Activated T-cell treated with anti-CD3 and anti-CD28 coated beads, Interleukin-2, amount 50 U/mL, for 24 hours (primary cell): ENCODE data around the gene PIP4K2A.

ENCODE experiments used
- DNase-seq: peaks from one replicate; pipeline ENCODE4 v3.0.0-alpha.2; 2020
- H3K27ac Mint-ChIP-seq: 2 replicates; pipeline ENCODE4 v1.8.0; 2020; ENCODE audit warnings: mild to moderate bottlenecking, mixed read lengths
- H3K27me3 Mint-ChIP-seq: 2 replicates; pipeline ENCODE4 v1.8.0; 2020; ENCODE audit warnings: mixed read lengths
- H3K36me3 Mint-ChIP-seq: 2 replicates; pipeline ENCODE4 v1.8.0; 2020; ENCODE audit warnings: low read depth, mixed read lengths
- H3K4me1 Mint-ChIP-seq: 2 replicates; pipeline ENCODE4 v1.8.0; 2020; ENCODE audit warnings: low read depth, mixed read lengths
- H3K4me3 Mint-ChIP-seq: 2 replicates; pipeline ENCODE4 v1.8.0; 2020; ENCODE audit warnings: mild to moderate bottlenecking, moderate library complexity, mixed read lengths
- H3K9me3 Mint-ChIP-seq: 2 replicates; pipeline ENCODE4 v1.8.0; 2020; ENCODE audit warnings: mixed read lengths

Gene PIP4K2A

DNA sequence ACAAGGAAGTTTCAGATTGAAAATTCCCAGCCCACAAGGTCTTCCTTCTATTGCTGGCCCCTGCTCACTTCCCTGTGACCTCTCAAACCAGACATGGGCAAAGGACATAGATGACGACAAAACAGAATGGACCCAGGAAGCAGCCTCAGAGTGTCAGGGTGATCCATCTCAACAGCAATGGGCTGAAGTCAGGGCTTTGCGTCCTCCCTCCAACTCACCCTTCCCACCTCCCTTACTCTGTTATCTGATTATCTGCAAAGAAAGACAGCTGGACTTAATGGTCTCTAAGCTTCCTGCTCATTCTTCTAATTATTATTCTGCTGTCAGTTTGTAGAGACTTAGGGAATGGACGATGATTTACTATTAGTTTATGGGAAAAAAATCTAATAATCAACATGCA is 115.9 kb downstream of the PIP4K2A start:
- no peak for DNase-seq
- no peaks in the 10 kb centered on the region for H3K9me3 Mint-ChIP-seq
- H3K36me3 Mint-ChIP-seq, result peaks cover 74% of the 10 kb centered on the region
- no peaks in the 10 kb centered on the region for H3K27me3 Mint-ChIP-seq
- peak overlapping the region; percentile 84 for H3K27ac Mint-ChIP-seq
- peak overlapping the region; percentile 3 for H3K4me3 Mint-ChIP-seq
- peaks cover 83% of the 10 kb centered on the region for H3K4me1 Mint-ChIP-seq

DNA sequence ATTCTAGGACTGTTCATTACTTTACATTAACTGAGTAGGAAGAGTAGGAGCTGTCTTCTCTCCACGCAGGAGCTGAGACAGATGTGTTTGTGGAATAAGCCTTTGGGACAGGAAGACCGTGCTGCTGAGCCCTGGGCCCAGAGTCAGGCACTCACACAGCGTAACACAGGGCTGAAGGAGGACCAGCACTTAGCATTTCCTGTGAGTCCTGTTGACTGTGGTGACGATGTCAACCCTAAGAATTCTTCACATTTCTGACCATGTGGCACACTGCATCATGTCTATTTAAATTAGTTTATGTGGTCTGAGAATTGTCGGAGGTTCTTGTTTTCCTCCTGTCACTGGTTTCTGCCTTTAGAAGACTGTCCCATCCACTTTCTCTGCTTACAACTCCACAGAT is 117.2 kb downstream of the PIP4K2A start:
- peak overlapping the region; percentile 84 for H3K27ac Mint-ChIP-seq
- DNase-seq, result no peak
- H3K27me3 Mint-ChIP-seq, result no peaks in the 10 kb centered on the region
- H3K4me1 Mint-ChIP-seq, result peaks cover 84% of the 10 kb centered on the region
- H3K36me3 Mint-ChIP-seq, result peaks cover 78% of the 10 kb centered on the region
- H3K4me3 Mint-ChIP-seq, result peak overlapping the region; percentile 15
- H3K9me3 Mint-ChIP-seq, result no peaks in the 10 kb centered on the region

DNA sequence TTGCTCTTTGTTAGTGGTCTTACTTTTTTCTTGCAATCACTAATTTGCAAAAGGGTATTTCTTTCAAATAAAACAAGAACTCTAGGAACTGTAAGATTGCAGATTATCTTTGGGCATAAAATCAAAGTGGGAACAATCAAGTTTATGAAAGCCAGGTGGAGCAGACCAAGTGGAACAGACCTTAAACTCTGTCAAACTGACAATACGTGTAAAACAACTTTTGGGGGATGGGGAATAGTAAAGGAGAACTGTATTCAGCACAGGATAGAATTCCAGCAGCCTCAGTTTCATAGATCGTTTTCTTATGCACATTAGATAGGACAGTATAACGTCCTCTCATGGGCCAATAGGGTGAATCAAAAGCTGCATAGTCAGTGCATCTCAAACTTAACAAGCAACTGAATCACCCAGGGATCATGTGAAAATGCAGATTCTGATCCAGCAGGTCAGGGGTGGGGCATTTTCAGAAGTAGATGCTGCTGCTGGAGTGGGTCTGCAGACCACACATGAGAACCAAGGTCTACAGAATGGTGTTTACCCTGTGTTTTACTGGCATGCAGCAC is 120.7 kb downstream of the PIP4K2A start:
- H3K4me3 Mint-ChIP-seq, result no peak overlapping the region
- H3K4me1 Mint-ChIP-seq, result peaks cover 66% of the 10 kb centered on the region
- no peak for DNase-seq
- H3K27ac Mint-ChIP-seq, result peak overlapping the region; percentile 71
- no peaks in the 10 kb centered on the region for H3K27me3 Mint-ChIP-seq
- H3K9me3 Mint-ChIP-seq, result no peaks in the 10 kb centered on the region
- peaks cover 84% of the 10 kb centered on the region for H3K36me3 Mint-ChIP-seq

DNA sequence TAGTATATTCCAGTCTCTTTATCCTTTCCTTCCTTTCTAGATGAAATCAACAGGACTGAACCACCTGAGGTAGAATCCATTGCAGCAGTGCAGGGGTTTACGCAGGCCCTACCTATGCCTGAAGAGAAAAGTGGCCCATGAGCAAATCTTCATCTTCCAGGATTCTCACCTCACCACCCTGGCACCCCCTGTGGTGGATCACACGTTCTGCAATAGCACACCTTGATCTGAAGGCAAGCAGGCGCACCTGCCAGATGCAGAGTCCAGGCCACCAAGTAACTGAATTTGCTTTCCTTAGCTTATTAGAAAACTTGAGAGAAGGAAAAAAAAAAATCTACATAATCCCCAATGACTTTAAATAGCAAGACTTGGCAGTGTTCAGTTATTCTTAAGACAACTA is 121.4 kb downstream of the PIP4K2A start:
- peaks cover 85% of the 10 kb centered on the region for H3K36me3 Mint-ChIP-seq
- no peaks in the 10 kb centered on the region for H3K27me3 Mint-ChIP-seq
- H3K27ac Mint-ChIP-seq, result no peak overlapping the region
- no peak overlapping the region for H3K4me3 Mint-ChIP-seq
- peaks cover 63% of the 10 kb centered on the region for H3K4me1 Mint-ChIP-seq
- no peaks in the 10 kb centered on the region for H3K9me3 Mint-ChIP-seq
- no peak for DNase-seq

DNA sequence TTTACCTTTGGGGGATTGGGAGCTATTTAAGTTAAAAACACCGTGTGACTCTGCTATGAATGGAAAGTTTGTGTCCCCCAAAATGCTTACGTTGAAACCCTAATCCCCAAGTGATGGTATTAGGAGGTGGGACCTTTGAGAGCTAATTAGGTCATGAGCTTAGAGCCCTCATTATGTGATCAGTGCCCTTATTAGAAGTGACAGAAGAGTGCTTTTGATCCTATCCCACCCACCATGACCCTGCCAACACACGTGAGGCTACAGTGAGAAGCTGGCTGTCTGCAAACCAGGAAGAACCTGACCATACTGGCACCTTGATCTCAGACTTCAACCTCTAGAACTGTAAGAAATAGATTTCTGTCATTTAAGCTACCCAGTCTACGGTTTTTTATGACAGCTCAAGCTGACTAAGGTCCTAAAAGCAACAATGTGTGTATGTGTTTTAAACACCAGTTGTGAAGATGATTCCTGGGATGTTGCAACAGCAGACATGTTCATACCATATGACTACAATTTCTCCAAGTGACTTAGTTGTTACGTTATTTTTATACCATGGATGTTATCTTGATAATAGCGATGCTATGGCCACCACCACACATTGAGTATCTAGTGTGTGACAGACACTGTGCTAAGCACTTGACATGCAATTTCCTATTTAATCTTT is 124.4 kb downstream of the PIP4K2A start:
- no peaks in the 10 kb centered on the region for H3K9me3 Mint-ChIP-seq
- peaks cover 84% of the 10 kb centered on the region for H3K36me3 Mint-ChIP-seq
- peaks cover 57% of the 10 kb centered on the region for H3K4me1 Mint-ChIP-seq
- H3K4me3 Mint-ChIP-seq, result no peak overlapping the region
- H3K27me3 Mint-ChIP-seq, result no peaks in the 10 kb centered on the region
- no peak for DNase-seq
- H3K27ac Mint-ChIP-seq, result peak overlapping the region; percentile 44

DNA sequence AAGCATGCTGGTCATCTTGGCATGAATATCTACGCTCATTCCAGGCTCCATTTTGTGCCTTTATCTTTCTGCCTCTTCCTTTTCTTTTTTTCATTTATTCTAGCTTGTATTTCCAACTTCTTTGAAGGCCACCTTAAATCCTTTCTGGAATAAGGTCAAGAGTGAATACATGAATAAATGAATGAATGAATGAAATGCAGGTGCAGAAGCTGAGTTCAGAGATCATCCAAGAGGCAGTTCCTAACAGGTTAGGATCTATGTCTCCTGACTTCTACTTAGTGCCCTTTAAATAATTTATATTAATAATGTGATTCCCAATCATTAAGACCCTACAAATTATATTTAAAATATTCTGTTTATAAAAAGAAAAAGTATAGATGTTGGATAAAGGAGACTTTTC is 125.9 kb downstream of the PIP4K2A start:
- peaks cover 90% of the 10 kb centered on the region for H3K36me3 Mint-ChIP-seq
- DNase-seq, result no peak
- H3K27ac Mint-ChIP-seq, result peak overlapping the region; percentile 15
- no peaks in the 10 kb centered on the region for H3K9me3 Mint-ChIP-seq
- peaks cover 51% of the 10 kb centered on the region for H3K4me1 Mint-ChIP-seq
- H3K4me3 Mint-ChIP-seq, result no peak overlapping the region
- no peaks in the 10 kb centered on the region for H3K27me3 Mint-ChIP-seq

DNA sequence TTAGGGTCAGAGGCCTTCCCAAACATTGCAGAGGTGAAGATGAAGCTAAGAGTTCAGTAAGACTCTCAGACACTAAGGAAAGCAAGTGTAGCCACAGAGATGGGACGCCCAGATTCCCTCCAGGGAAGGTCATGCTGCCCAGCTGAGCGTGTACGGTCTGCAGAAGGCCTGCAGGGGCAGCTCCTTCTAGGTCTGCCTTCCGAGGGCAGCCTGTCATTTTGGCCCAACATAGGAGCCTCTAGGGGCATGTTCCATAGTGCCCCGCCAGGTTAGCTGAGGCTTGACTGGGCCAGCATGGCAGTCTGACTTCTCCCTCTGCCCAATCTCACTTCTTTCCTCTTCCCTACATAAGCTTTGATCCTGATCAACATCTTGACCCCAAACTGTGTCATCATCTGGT is 130.7 kb downstream of the PIP4K2A start:
- Mint-ChIP-seq H3K9me3 (no peaks in the 10 kb centered on the region), H3K36me3 (peaks cover 90% of the 10 kb centered on the region), H3K4me1 (peaks cover 53% of the 10 kb centered on the region), H3K4me3 (no peak overlapping the region), H3K27ac (peak overlapping the region; percentile 65), H3K27me3 (no peaks in the 10 kb centered on the region)
- no peak for DNase-seq

DNA sequence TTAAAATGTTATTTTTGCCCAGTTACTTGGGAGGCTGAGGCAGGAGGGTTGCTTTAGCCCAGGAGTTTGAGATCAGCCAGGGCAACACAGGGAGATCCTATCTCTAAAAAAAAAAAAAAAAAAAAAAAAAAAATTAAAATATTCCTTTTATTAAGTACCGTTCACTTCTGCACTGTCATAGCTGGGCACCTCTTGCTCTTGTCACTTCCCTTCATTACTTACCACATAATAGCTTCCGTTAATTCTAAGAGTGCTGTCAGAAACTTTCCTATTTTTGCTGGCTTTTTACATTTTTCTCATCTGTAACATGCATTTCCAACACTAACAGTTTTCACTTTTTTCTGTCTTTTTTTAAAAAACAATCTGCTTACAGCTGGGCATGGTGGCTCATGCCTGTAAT is 132.9 kb downstream of the PIP4K2A start:
- no peaks in the 10 kb centered on the region for H3K9me3 Mint-ChIP-seq
- peak overlapping the region; percentile 77 for H3K27ac Mint-ChIP-seq
- peaks cover 93% of the 10 kb centered on the region for H3K36me3 Mint-ChIP-seq
- DNase-seq, result no peak
- no peak overlapping the region for H3K4me3 Mint-ChIP-seq
- H3K4me1 Mint-ChIP-seq, result peaks cover 49% of the 10 kb centered on the region
- no peaks in the 10 kb centered on the region for H3K27me3 Mint-ChIP-seq

DNA sequence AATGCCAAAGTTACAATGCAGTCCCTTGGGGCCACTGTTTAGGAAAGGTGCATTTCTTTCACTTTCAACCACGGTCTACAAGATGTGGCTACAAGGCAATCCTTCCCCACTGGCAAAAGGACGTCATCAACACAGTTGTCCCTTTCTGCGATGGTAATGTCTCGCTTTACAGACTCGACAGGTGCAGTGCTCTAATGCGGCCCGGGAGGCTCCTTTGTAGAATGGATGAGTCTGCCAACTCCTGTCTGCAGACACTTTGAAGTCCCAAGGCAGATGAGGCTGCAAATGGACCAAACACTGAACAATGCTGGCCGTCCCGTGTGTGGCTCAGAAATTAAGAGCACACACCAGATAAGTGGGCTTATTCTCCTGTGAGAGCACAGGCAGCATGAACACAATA is 133.7 kb downstream of the PIP4K2A start:
- Mint-ChIP-seq H3K9me3 (no peaks in the 10 kb centered on the region), H3K4me3 (no peak overlapping the region), H3K4me1 (peaks cover 45% of the 10 kb centered on the region), H3K27ac (no peak overlapping the region), H3K36me3 (peaks cover 95% of the 10 kb centered on the region), H3K27me3 (no peaks in the 10 kb centered on the region)
- no peak for DNase-seq

DNA sequence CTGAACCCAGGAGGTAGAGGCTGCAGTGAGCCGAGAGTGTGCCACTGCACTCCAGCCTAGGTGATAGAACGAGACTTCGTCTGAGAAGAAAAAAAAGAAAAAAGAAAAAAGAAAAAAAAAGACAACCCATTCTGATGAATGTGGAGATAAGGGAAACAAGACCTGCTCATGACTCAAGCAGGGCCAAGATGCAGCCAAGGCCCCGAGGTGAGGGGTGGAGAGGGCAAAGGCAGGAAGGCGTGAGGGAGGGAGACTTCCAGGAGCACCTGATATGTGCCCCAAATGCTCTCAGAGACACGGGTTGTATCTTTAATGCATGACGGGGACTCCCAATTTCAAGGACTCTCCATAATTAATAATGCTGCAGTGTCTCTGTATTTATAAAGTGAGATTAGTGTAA is 134.6 kb downstream of the PIP4K2A start:
- Mint-ChIP-seq H3K4me1 (peaks cover 51% of the 10 kb centered on the region), H3K4me3 (no peak overlapping the region), H3K9me3 (no peaks in the 10 kb centered on the region), H3K36me3 (peaks cover 97% of the 10 kb centered on the region), H3K27ac (peak overlapping the region; percentile 55), H3K27me3 (no peaks in the 10 kb centered on the region)
- DNase-seq, result no peak

DNA sequence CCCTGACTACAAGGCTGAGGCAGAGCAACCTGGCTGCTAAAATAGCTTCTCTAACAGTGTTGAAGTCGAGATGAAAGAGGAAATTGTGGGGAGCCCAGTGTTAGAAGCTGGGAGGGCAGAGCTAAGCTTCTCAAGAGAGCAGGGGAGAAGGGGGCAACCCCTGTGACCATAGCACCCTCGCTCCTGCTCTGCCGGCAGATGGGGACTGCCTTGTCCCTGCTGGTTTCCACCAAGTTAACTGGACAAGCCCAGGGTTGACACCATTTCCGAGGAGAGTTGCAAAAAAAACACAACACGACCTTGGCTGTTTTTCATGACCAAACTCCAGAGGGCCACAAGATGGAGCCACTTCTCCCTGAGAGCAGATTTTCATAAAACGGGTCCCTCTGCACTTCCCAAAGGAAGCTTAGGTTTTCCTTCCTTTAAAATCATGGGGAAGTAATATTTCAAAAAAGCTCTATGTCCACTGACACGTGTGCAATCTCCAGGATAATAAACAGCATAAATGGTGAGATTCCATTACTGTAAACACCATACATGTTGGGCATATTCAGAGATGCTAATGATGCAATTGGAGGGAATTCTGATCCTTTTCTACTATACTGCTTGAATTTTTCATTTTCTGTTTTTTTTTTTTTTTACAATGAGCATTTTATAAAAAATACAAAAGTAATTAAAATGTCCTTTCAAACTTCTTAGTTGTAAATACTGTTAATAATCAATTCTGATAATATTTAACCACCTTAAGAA is 140.4 kb downstream of the PIP4K2A start:
- peaks cover 67% of the 10 kb centered on the region for H3K4me1 Mint-ChIP-seq
- DNase-seq, result no peak
- H3K4me3 Mint-ChIP-seq, result no peak overlapping the region
- peak overlapping the region; percentile 65 for H3K27ac Mint-ChIP-seq
- no peaks in the 10 kb centered on the region for H3K27me3 Mint-ChIP-seq
- H3K36me3 Mint-ChIP-seq, result peaks cover 93% of the 10 kb centered on the region
- H3K9me3 Mint-ChIP-seq, result no peaks in the 10 kb centered on the region

DNA sequence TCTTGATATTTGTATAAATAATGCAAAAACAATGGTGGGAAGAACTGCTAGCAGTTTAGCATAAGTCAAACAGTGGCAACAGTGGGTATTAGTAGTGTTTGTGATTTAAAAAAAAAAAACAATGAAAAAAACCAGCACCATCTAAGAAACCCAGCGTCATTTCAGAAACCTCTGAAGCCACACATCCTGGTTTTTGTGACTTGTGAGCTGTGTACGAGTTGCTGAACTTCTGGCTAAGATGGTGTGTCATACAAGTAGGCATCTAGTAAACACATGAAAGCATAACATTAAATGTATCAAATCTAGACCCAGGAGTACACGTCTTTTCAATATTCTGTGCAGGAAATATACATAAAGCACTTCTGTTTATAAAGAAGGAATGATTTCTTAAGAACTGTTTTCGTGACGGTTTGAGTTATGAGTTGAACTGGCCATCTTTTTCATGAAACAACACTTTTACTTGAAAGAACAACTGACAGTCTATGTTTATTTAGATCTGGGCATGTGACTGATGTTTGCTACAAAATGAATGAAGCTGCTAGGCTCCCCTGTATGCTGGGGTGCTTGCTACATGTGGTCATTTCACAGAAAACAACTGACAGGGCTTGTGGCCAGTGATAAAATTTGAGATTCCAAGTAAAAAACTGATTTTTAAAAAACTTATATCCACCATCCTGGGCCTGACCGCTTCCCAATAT is 143.5 kb downstream of the PIP4K2A start:
- H3K9me3 Mint-ChIP-seq, result no peaks in the 10 kb centered on the region
- no peaks in the 10 kb centered on the region for H3K27me3 Mint-ChIP-seq
- no peak overlapping the region for H3K4me3 Mint-ChIP-seq
- peaks cover 62% of the 10 kb centered on the region for H3K4me1 Mint-ChIP-seq
- DNase-seq, result no peak
- H3K36me3 Mint-ChIP-seq, result peaks cover 93% of the 10 kb centered on the region
- H3K27ac Mint-ChIP-seq, result peak overlapping the region; percentile 90

DNA sequence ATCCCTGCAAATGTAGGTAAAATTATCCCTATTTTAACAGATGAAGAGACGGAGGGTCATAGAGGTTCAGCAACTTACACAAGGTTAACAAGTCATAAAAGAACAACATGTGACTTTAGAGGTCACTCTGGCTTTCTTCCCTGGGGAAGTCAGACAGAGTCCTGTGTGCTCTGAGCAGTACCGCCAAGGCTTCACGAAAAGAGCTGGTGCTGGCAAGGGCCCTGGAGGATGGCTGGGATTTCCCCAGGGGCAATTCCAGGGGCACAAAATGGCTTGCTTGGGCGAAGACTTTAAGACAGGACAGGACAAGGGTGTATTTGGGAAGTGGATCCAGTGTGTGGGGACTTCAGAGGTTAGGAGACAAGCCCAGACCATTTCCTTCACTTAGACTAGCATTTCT is 144.1 kb downstream of the PIP4K2A start:
- Mint-ChIP-seq H3K4me3 (no peak overlapping the region), H3K36me3 (peaks cover 93% of the 10 kb centered on the region), H3K4me1 (peaks cover 59% of the 10 kb centered on the region), H3K27me3 (no peaks in the 10 kb centered on the region), H3K9me3 (no peaks in the 10 kb centered on the region), H3K27ac (peak overlapping the region; percentile 90)
- DNase-seq, result no peak

DNA sequence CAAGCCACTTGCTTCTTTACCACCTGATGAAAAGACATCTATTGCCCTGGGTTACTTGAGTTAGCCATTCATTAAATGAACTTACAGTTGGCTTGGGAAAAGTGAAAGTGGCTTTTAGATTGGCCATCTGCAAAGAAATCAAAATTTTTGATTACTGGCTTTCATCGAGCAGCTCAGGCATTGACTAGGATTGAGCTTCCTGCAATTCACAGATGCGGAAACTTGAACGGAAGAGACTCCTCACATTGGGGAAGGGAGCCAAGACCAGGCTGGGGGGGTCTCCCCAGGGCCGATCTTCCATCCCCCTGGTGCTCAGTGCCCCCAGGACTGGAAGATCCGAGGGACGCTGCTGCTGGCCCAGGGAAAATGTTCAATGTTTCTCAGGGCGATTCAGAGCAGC is 145.4 kb downstream of the PIP4K2A start:
- DNase-seq, result no peak
- Mint-ChIP-seq H3K27ac (no peak overlapping the region), H3K27me3 (no peaks in the 10 kb centered on the region), H3K36me3 (peaks cover 96% of the 10 kb centered on the region), H3K4me3 (no peak overlapping the region), H3K4me1 (peaks cover 58% of the 10 kb centered on the region), H3K9me3 (no peaks in the 10 kb centered on the region)

DNA sequence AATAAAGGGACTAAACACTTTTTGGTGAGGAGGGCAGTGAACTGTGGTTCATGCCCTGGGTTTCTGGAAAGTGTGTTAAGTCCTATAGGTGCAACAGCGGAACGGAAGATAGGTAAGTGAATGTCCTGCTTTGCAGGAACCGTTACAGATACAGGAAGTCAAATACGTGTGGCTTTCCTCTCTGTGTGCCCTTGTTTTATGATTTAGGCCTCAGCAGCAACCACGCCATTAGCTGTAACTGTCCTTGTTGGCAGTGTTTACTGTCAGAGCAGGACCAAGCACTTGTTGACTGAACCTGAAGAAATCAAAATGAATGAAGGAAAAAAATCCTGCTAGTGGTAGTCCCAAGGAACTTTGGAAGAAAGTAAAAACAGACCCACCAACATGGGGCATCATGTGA is 150.3 kb downstream of the PIP4K2A start:
- H3K27me3 Mint-ChIP-seq, result no peaks in the 10 kb centered on the region
- no peak for DNase-seq
- H3K27ac Mint-ChIP-seq, result peak overlapping the region; percentile 76
- peaks cover 26% of the 10 kb centered on the region for H3K4me1 Mint-ChIP-seq
- H3K36me3 Mint-ChIP-seq, result peaks cover 93% of the 10 kb centered on the region
- no peak overlapping the region for H3K4me3 Mint-ChIP-seq
- no peaks in the 10 kb centered on the region for H3K9me3 Mint-ChIP-seq
